ENCODE measurements around the gene RABGAP1L. TPM values are rescaled to one million over a fixed set of nuclear protein-coding genes. Genes with fewer than 3 reads are reported as not detected.
A peak's percentile ranks its signal among the peaks of the same experiment; 100 is the strongest.

The RABGAP1L gene
- total and polyA plus RNA-seq, 5 experiments from 2014 or later = 36.8 to 93.6 (median 59.8) TPM

GRCh38 chr1:174922121-174922520 is 762.8 kb downstream of the RABGAP1L start:
- H3K36me3 Mint-ChIP-seq = peaks cover 6 to 23% (median 11%) of the 10 kb centered on the region in 3 donors
- peak overlapping the region in 1 of 10 donors; percentile 37 for H3K27ac Mint-ChIP-seq
- H3K4me1 Mint-ChIP-seq = peaks cover 0 to 8% (median 3%) of the 10 kb centered on the region in 4 donors
- no peak overlapping the region for H3K4me3 Mint-ChIP-seq
- peaks cover 0 to 17% (median 10%) of the 10 kb centered on the region in 9 donors for H3K9me3 Mint-ChIP-seq
- DNase-seq = no peak
- ATAC-seq = no peak
- no peaks in the 10 kb centered on the region for H3K27me3 Mint-ChIP-seq
- POLR2A ChIA-PET = no interaction called here

- no peak overlapping the region for H3K4me3 Mint-ChIP-seq
- DNase-seq = no peak
- POLR2A ChIA-PET = interaction anchor here (0.7 kb wide), 2 partner anchors 52 to 85 kb away, joined by 3 to 5 read pairs; no protein-coding TSS in a partner anchor
These were observed 764.5 kb downstream of the RABGAP1L start for GRCh38 chr1:174923820-174924219.

DNA sequence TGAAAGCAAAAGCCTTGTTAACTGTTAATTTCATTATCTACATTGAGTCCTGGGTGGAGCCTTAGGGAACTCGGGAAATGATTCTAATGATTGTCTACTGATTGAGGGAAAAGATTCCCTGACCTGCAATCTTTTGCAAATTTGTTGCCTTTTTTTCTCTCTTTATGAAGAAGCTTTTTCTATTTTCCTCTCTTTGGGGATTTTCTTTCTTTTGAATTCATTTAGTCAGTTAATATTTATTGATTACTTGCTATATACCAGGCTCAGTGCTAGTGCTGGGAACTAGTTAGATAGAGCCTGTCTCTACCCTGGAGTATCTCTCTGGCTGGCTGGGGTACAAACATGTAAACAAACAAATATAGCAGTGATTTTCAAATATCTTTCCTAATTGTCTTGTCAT is 769.2 kb downstream of the RABGAP1L start:
- POLR2A ChIA-PET = no interaction called here
- H3K9me3 Mint-ChIP-seq = peaks cover 0 to 13% (median 5%) of the 10 kb centered on the region in 9 donors
- peak overlapping the region in 2 of 10 donors; percentile 13 to 14 for H3K27ac Mint-ChIP-seq
- no peak for ATAC-seq
- DNase-seq = no peak
- peaks cover 0 to 8% (median 6%) of the 10 kb centered on the region in 4 donors for H3K4me1 Mint-ChIP-seq
- H3K27me3 Mint-ChIP-seq = no peaks in the 10 kb centered on the region
- peaks cover 0 to 6% (median 5%) of the 10 kb centered on the region in 3 donors for H3K36me3 Mint-ChIP-seq
- H3K4me3 Mint-ChIP-seq = no peak overlapping the region

More at GRCh38 chr1:174923820-174924219, 764.5 kb downstream of the RABGAP1L start:
- no peaks in the 10 kb centered on the region for H3K27me3 Mint-ChIP-seq
- peaks cover 0 to 17% (median 10%) of the 10 kb centered on the region in 9 donors for H3K9me3 Mint-ChIP-seq
- H3K27ac Mint-ChIP-seq = peak overlapping the region in 1 of 10 donors; percentile 14
- H3K36me3 Mint-ChIP-seq = peaks cover 6 to 23% (median 11%) of the 10 kb centered on the region in 3 donors
- ATAC-seq = no peak
- peaks cover 0 to 8% (median 4%) of the 10 kb centered on the region in 4 donors for H3K4me1 Mint-ChIP-seq

GRCh38 chr1:174931214-174931613 is 771.9 kb downstream of the RABGAP1L start:
- Mint-ChIP-seq H3K27me3 (no peaks in the 10 kb centered on the region), H3K36me3 (no peaks in the 10 kb centered on the region), H3K4me1 (peaks cover 0 to 7% (median 6%) of the 10 kb centered on the region in 4 donors), H3K4me3 (no peak overlapping the region), H3K9me3 (peaks cover 0 to under 1% (median 0%) of the 10 kb centered on the region in 9 donors), H3K27ac (no peak overlapping the region)
- DNase-seq (no peak), ATAC-seq (no peak)
- POLR2A ChIA-PET = interaction anchor here (0.6 to 0.7 kb wide), 2 partner anchors 234 to 1177 kb away, joined by 3 to 4 read pairs; no protein-coding TSS in a partner anchor

- peaks cover 0 to 7% (median 6%) of the 10 kb centered on the region in 4 donors for H3K4me1 Mint-ChIP-seq
- H3K4me3 Mint-ChIP-seq = no peak overlapping the region
- H3K36me3 Mint-ChIP-seq = no peaks in the 10 kb centered on the region
- POLR2A ChIA-PET = no interaction called here
- ATAC-seq (no peak), DNase-seq (no peak)
- peak overlapping the region in 2 of 10 donors; percentile 1 to 9 for H3K27ac Mint-ChIP-seq
- no peaks in the 10 kb centered on the region for H3K9me3 Mint-ChIP-seq
- H3K27me3 Mint-ChIP-seq = no peaks in the 10 kb centered on the region
These were observed 773.3 kb downstream of the RABGAP1L start for GRCh38 chr1:174932587-174932986.

DNA sequence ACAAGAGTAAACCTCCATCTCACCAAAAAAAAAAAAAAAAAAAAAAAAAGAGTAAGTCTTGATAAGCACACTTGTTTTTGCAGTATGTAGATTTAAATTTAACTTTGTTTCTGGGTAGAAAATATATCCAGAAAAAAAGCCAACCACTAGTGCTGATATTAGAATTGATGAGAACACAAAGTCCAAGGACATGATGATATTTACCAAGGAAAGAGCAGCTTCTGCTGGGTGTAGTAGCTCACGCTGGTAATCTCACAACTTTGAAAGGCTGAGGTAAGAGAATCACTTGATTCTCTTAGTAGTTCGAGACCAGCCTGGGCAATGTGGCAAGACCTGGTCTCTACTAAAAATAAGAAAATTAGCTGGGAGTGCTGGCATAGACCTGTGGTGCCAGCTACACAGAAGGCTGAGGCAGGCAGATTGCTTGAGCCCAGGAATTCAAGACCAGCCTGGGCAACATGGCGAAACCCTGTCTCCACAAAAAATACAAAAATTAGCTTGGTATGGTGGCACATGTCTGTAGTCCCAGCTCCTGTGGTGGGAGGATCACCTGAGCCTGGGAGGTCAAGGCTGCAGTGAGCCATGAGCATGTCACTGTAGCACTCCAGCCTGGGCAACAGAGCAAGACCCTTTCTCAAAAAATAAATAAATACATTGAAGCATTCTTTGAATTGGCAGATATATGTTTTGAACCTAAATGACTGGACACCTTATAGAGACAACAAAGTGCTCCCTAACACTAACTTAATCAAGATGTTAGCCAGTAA is 776.8 kb downstream of the RABGAP1L start:
- H3K4me3 Mint-ChIP-seq = no peak overlapping the region

GRCh38 chr1:174938281-174939007 is 779.1 kb downstream of the RABGAP1L start:
- ATAC-seq (peak in 1 of 2 donors; percentile 39), DNase-seq (peak in 1 of 10 donors; percentile 6)
- POLR2A ChIA-PET = interaction anchor here (1.0 to 1.7 kb wide), 2 partner anchors 30 to 61 kb away, joined by 3 to 5 read pairs; partner anchors contain the start of gene CACYBP

More for the DNA sequence above, 776.8 kb downstream of the RABGAP1L start:
- ATAC-seq = no peak
- H3K36me3 Mint-ChIP-seq = peaks cover 0 to 3% (median 0%) of the 10 kb centered on the region in 3 donors
- H3K4me1 Mint-ChIP-seq = peaks cover 11 to 25% (median 14%) of the 10 kb centered on the region in 4 donors
- peak overlapping the region in 1 of 10 donors; percentile 45 for H3K27ac Mint-ChIP-seq
- H3K27me3 Mint-ChIP-seq = no peaks in the 10 kb centered on the region
- POLR2A ChIA-PET = interaction anchor here (0.7 to 1.3 kb wide), 3 partner anchors 11 to 50 kb away, joined by 3 to 7 read pairs (median 4); no protein-coding TSS in a partner anchor
- no peaks in the 10 kb centered on the region for H3K9me3 Mint-ChIP-seq
- DNase-seq = no peak

GRCh38 chr1:174939775-174940545 is 780.6 kb downstream of the RABGAP1L start:
- peaks cover 0 to 3% (median 0%) of the 10 kb centered on the region in 3 donors for H3K36me3 Mint-ChIP-seq
- no peaks in the 10 kb centered on the region for H3K9me3 Mint-ChIP-seq
- H3K27me3 Mint-ChIP-seq = no peaks in the 10 kb centered on the region
- peaks cover 10 to 31% (median 18%) of the 10 kb centered on the region in 4 donors for H3K4me1 Mint-ChIP-seq
- ATAC-seq = no peak
- no peak overlapping the region for H3K4me3 Mint-ChIP-seq
- peak overlapping the region in 3 of 10 donors; percentile 36 to 55 (median 51) for H3K27ac Mint-ChIP-seq
- POLR2A ChIA-PET = interaction anchor here (0.7 to 1.7 kb wide), 2 partner anchors 35 to 59 kb away, joined by 4 to 5 read pairs; partner anchors contain the start of gene CACYBP
- DNase-seq = no peak

More at GRCh38 chr1:174938281-174939007, 779.1 kb downstream of the RABGAP1L start:
- peaks cover 10 to 28% (median 18%) of the 10 kb centered on the region in 4 donors for H3K4me1 Mint-ChIP-seq
- H3K36me3 Mint-ChIP-seq = peaks cover 0 to 3% (median 0%) of the 10 kb centered on the region in 3 donors
- no peaks in the 10 kb centered on the region for H3K27me3 Mint-ChIP-seq
- peak overlapping the region in 9 of 10 donors; percentile 9 to 78 (median 57) for H3K27ac Mint-ChIP-seq
- no peaks in the 10 kb centered on the region for H3K9me3 Mint-ChIP-seq
- H3K4me3 Mint-ChIP-seq = peak overlapping the region in 9 of 10 donors; percentile 8 to 61 (median 28)

DNA sequence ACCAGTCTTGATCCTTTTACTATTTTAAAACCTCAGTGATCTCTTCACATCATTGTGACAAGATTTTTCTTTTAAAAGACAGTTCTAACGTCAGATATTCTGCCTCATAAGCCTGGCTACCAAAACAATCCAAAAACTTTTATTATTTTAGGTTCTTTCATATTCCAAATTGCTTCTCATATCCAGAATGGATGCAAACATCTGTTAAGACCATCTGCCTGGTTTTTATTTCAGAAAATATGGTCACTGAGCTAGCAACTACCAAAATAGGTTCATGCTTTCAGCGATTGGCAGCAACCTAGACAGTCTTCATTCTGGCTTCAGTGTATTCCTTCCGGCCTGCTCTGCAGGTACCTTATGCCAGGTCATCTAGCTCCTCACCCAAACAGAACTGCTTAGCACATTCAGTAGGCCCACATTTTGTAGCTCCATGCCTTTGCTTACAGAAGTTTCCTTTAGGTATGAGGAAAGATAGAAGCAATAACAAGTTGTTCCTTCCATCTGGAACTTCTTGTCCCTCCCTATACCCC is 781.4 kb downstream of the RABGAP1L start:
- no peaks in the 10 kb centered on the region for H3K9me3 Mint-ChIP-seq
- H3K4me1 Mint-ChIP-seq = peaks cover 10 to 31% (median 18%) of the 10 kb centered on the region in 4 donors
- POLR2A ChIA-PET = interaction anchor here (0.7 kb wide), 1 partner anchor 34 kb away, joined by 4 read pairs; no protein-coding TSS in a partner anchor
- H3K27ac Mint-ChIP-seq = peak overlapping the region in 6 of 10 donors; percentile 10 to 71 (median 46)
- ATAC-seq = no peak
- DNase-seq = no peak
- H3K4me3 Mint-ChIP-seq = no peak overlapping the region
- no peaks in the 10 kb centered on the region for H3K27me3 Mint-ChIP-seq
- H3K36me3 Mint-ChIP-seq = peaks cover 0 to 3% (median 0%) of the 10 kb centered on the region in 3 donors

- POLR2A ChIA-PET = interaction anchor here (1.5 to 1.9 kb wide), 2 partner anchors 21 to 56 kb away, joined by 5 read pairs; partner anchors contain the start of gene CACYBP
- Mint-ChIP-seq H3K4me3 (no peak overlapping the region), H3K27me3 (no peaks in the 10 kb centered on the region), H3K4me1 (peaks cover 10 to 30% (median 18%) of the 10 kb centered on the region in 4 donors), H3K9me3 (no peaks in the 10 kb centered on the region), H3K27ac (peak overlapping the region in 2 of 10 donors; percentile 12 to 53), H3K36me3 (peaks cover 0 to 3% (median 0%) of the 10 kb centered on the region in 3 donors)
- DNase-seq (no peak), ATAC-seq (no peak)
These were observed 783.4 kb downstream of the RABGAP1L start for GRCh38 chr1:174942547-174943255.

DNA sequence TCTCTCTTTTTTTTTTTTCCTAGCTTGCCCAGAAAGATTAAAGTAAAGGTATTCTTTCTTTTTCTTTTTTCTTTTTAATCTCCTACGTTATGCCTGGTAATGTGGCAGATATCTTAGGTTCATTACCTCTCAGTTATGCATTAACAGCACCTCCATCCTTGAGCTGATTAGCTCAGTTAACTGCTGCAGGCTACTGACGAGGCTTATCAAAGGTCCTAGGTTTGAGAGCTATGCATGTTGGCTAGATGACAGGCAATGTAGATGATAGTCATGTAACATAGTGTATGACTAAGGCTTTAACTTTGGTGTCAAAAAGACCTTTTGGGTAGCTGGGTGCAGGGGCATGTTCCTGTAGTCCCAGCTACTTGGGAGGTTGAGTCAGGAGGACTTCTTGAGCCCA is 786.7 kb downstream of the RABGAP1L start:
- peak overlapping the region in 3 of 10 donors; percentile 11 to 24 (median 14) for H3K27ac Mint-ChIP-seq

More for the DNA sequence above, 786.7 kb downstream of the RABGAP1L start:
- H3K4me1 Mint-ChIP-seq = peaks cover 5 to 16% (median 10%) of the 10 kb centered on the region in 4 donors
- POLR2A ChIA-PET = interaction anchor here (0.5 to 1.1 kb wide), 2 partner anchors 53 to 106 kb away, joined by 3 to 6 read pairs; no protein-coding TSS in a partner anchor
- H3K4me3 Mint-ChIP-seq = no peak overlapping the region
- H3K36me3 Mint-ChIP-seq = no peaks in the 10 kb centered on the region
- ATAC-seq (no peak), DNase-seq (no peak)
- no peaks in the 10 kb centered on the region for H3K9me3 Mint-ChIP-seq
- H3K27me3 Mint-ChIP-seq = no peaks in the 10 kb centered on the region

Measured in naive thymus-derived CD8-positive, alpha-beta T cell (primary cell).